Stimulated activated CD8-positive, alpha-beta memory T cell treated with anti-CD3 and anti-CD28 coated beads, Interleukin-12 subunit alpha, Interleukin-12 subunit beta, amount 100 ng/mL, for 1 hour (primary cell): ENCODE data around the gene S100B.
"Not testable (repeated sequence)": the region's sequence is repeated elsewhere in the genome, so short reads cannot be mapped to it uniquely, and the experiment has no call there.

Experiments
- DNase-seq: peaks from one replicate; pipeline ENCODE4 v3.0.0-alpha.2; 2020; ENCODE audit warnings: low read depth

Gene S100B

GRCh38 chr21:46600978-46601377, 3.9 kb downstream of the S100B start:
- no peak for DNase-seq

GRCh38 chr21:46600305-46600704, 4.6 kb downstream of the S100B start:
- no peak for DNase-seq

- no peak for DNase-seq
Measured at GRCh38 chr21:46598581-46599572, 6.0 kb downstream of the S100B start.

- no peak for DNase-seq
Measured at GRCh38 chr21:46597896-46598343, 7.0 kb downstream of the S100B start.

GRCh38 chr21:46597031-46597430, 7.9 kb downstream of the S100B start:
- DNase-seq = no peak

GRCh38 chr21:46596201-46596600, 8.7 kb downstream of the S100B start:
- no peak for DNase-seq

GRCh38 chr21:46594276-46594675, 10.6 kb downstream of the S100B start:
- DNase-seq = no peak

GRCh38 chr21:46585191-46585953, 19.5 kb downstream of the S100B start:
- no peak for DNase-seq

- no peak for DNase-seq
Measured at GRCh38 chr21:46581780-46582307, 23.0 kb downstream of the S100B start.

- not testable (repeated sequence) for DNase-seq
Measured at GRCh38 chr21:46579394-46579793, 25.5 kb downstream of the S100B start.

- not testable (repeated sequence) for DNase-seq
Measured at GRCh38 chr21:46577786-46578185, 27.1 kb downstream of the S100B start.

GRCh38 chr21:46572850-46573249, 32.0 kb downstream of the S100B start:
- no peak for DNase-seq

GRCh38 chr21:46570631-46571030, 34.3 kb downstream of the S100B start:
- DNase-seq = no peak

GRCh38 chr21:46570119-46570518, 34.8 kb downstream of the S100B start:
- no peak for DNase-seq

GRCh38 chr21:46569081-46569480, 35.8 kb downstream of the S100B start:
- no peak for DNase-seq

GRCh38 chr21:46568562-46568961, 36.3 kb downstream of the S100B start:
- no peak for DNase-seq

- DNase-seq = no peak
Measured at GRCh38 chr21:46567348-46567747, 37.5 kb downstream of the S100B start.

GRCh38 chr21:46564391-46564790, 40.5 kb downstream of the S100B start:
- no peak for DNase-seq

GRCh38 chr21:46562964-46563607, 41.8 kb downstream of the S100B start:
- DNase-seq = no peak

- no peak for DNase-seq
Measured at GRCh38 chr21:46562472-46562871, 42.4 kb downstream of the S100B start.

- DNase-seq = no peak
Measured at GRCh38 chr21:46561445-46562090, 43.3 kb downstream of the S100B start.
